K562 (cell line): ENCODE results near the gene CENPE. TPM values are rescaled to one million over a fixed set of nuclear protein-coding genes. Genes with fewer than 3 reads are reported as not detected.

Experiments
- DPF2 ChIP-seq: fragments of 450-650 bp; IDR thresholded peaks from 2 replicates; pipeline ENCODE4 v1.6.1; 2016
- FOXA1 ChIP-seq: fragments of 450-650 bp; IDR thresholded peaks from 2 replicates; pipeline ENCODE4 v1.6.1; 2016; ENCODE audit warnings: mild to moderate bottlenecking, borderline replicate concordance
- SETDB1 ChIP-seq: IDR thresholded peaks from one replicate; pipeline ENCODE4 v1.6.1; 2012; ENCODE audit warnings: low read length, control low read depth, inconsistent platforms
- ZBTB8A ChIP-seq: fragments of 450-650 bp; IDR thresholded peaks from 2 replicates; pipeline ENCODE4 v1.6.1; 2018; ENCODE audit warnings: mild to moderate bottlenecking, moderate library complexity; ENCODE audit not compliant: partially characterized antibody
- ZNF253 ChIP-seq: fragments of 250-450 bp; sonication (Bioruptor Pico); conservative IDR thresholded peaks from 2 replicates; pipeline ENCODE4 v1.6.1; 2021; ENCODE audit warnings: mild to moderate bottlenecking
- ZNF431 ChIP-seq: sonication (generic); formaldehyde crosslinking; IDR thresholded peaks from 2 replicates; pipeline ENCODE4 v1.8.0; 2022; ENCODE audit warnings: mild to moderate bottlenecking, missing genetic modification reagents
- polyA plus RNA-seq, 8 experiments: library from polyadenylated mRNA; depleted of rRNA in 4 of 8; stranded (reverse) in 5 of 8; unstranded in 3 of 8; fragments of >200 nt; fragmentation: Nextera tagmentation in 2 of 8; fragmentation: Illumina TruSeq in 1 of 8; extraction: Ambion mirVana in 2 of 8; extraction: Trizol in 1 of 8; gene quantifications; 2 replicates each; pipeline versions ENCODE4 v1.2.1 to v1.2.3, GENCODE V29; 2011 to 2014; ENCODE audit warnings: inconsistent platforms in 1 of 8, missing spikeins in 1 of 8
- total RNA-seq, 7 experiments: library from RNA; depleted of rRNA in 6 of 7; stranded (reverse); fragments of >200 nt in 6 of 7; fragmentation: Illumina TruSeq in 2 of 7; extraction: Trizol in 2 of 7; gene quantifications; 2 replicates each; pipeline versions ENCODE4 v1.2.1 to v1.2.3, GENCODE V29; 2011 to 2021; ENCODE audit warnings: low replicate concordance in 1 of 7
- TF ChIP-seq, protein P1 (sequence below): fragments of 200-600 bp; sonication (generic); IDR thresholded peaks from one replicate; pipeline ENCODE4 v1.6.1; 2012; ENCODE audit warnings: mild to moderate bottlenecking, low read depth, low read length, inconsistent platforms
- TF ChIP-seq, protein P2 (sequence below): fragments of 250-450 bp; sonication (Bioruptor Pico); IDR thresholded peaks from 2 replicates; pipeline ENCODE4 v1.5.0; 2021; ENCODE audit warnings: mild to moderate bottlenecking, moderate library complexity
- TF ChIP-seq, protein P3 (sequence below): fragments of 250-450 bp; sonication (Bioruptor Pico); IDR thresholded peaks from 2 replicates; pipeline ENCODE4 v1.5.0; 2021

CENPE gene
- total and polyA plus RNA-seq, 9 of the 15 experiments (the other 6 are each of a cell fraction or from before 2014, with no cell fraction given): 9.9 to 53.2 (median 27.4) TPM

DNA sequence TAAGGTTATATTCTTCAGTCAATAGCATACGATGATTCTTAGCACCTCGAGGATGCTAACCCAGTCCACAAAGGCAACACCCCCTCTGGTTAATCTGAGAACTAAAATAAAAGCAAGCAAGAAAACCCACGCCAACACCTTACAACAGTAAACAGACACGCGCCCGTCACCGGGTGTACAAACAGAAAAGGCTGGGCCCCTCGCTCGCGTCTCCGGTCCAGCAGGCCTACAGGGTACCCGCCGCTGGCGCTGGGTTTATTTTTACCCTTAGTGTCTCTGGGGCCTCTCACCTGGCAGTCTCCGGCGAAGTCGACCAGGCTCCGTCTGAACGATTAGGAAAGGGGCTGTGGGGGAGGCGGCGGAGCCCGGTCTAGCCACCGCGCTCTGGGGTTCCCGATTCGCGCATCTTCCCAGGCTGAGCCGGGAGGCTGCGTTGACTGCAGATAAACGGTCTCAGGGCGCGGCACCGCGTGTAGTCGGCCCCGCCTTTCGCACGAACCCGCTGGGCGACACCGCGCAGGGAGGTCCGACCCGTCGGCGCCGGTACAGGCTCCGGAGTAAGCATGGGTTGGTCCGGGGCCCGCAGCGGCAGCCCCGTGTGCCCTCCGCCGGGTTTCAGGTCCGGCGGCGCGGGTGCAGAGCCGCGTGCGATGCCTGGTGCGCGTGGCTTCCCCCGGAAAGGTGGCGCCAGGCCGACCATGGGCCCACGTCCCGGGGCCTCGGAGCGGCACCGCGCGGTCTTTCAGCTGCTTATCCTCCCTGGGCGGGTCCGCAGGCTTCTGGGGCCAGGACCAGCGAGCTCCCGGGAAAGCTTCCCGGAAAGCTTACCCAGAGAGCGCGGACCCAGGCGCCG, 122.0 kb downstream of the CENPE start (continued):
- TF ChIP-seq, protein P1, sequence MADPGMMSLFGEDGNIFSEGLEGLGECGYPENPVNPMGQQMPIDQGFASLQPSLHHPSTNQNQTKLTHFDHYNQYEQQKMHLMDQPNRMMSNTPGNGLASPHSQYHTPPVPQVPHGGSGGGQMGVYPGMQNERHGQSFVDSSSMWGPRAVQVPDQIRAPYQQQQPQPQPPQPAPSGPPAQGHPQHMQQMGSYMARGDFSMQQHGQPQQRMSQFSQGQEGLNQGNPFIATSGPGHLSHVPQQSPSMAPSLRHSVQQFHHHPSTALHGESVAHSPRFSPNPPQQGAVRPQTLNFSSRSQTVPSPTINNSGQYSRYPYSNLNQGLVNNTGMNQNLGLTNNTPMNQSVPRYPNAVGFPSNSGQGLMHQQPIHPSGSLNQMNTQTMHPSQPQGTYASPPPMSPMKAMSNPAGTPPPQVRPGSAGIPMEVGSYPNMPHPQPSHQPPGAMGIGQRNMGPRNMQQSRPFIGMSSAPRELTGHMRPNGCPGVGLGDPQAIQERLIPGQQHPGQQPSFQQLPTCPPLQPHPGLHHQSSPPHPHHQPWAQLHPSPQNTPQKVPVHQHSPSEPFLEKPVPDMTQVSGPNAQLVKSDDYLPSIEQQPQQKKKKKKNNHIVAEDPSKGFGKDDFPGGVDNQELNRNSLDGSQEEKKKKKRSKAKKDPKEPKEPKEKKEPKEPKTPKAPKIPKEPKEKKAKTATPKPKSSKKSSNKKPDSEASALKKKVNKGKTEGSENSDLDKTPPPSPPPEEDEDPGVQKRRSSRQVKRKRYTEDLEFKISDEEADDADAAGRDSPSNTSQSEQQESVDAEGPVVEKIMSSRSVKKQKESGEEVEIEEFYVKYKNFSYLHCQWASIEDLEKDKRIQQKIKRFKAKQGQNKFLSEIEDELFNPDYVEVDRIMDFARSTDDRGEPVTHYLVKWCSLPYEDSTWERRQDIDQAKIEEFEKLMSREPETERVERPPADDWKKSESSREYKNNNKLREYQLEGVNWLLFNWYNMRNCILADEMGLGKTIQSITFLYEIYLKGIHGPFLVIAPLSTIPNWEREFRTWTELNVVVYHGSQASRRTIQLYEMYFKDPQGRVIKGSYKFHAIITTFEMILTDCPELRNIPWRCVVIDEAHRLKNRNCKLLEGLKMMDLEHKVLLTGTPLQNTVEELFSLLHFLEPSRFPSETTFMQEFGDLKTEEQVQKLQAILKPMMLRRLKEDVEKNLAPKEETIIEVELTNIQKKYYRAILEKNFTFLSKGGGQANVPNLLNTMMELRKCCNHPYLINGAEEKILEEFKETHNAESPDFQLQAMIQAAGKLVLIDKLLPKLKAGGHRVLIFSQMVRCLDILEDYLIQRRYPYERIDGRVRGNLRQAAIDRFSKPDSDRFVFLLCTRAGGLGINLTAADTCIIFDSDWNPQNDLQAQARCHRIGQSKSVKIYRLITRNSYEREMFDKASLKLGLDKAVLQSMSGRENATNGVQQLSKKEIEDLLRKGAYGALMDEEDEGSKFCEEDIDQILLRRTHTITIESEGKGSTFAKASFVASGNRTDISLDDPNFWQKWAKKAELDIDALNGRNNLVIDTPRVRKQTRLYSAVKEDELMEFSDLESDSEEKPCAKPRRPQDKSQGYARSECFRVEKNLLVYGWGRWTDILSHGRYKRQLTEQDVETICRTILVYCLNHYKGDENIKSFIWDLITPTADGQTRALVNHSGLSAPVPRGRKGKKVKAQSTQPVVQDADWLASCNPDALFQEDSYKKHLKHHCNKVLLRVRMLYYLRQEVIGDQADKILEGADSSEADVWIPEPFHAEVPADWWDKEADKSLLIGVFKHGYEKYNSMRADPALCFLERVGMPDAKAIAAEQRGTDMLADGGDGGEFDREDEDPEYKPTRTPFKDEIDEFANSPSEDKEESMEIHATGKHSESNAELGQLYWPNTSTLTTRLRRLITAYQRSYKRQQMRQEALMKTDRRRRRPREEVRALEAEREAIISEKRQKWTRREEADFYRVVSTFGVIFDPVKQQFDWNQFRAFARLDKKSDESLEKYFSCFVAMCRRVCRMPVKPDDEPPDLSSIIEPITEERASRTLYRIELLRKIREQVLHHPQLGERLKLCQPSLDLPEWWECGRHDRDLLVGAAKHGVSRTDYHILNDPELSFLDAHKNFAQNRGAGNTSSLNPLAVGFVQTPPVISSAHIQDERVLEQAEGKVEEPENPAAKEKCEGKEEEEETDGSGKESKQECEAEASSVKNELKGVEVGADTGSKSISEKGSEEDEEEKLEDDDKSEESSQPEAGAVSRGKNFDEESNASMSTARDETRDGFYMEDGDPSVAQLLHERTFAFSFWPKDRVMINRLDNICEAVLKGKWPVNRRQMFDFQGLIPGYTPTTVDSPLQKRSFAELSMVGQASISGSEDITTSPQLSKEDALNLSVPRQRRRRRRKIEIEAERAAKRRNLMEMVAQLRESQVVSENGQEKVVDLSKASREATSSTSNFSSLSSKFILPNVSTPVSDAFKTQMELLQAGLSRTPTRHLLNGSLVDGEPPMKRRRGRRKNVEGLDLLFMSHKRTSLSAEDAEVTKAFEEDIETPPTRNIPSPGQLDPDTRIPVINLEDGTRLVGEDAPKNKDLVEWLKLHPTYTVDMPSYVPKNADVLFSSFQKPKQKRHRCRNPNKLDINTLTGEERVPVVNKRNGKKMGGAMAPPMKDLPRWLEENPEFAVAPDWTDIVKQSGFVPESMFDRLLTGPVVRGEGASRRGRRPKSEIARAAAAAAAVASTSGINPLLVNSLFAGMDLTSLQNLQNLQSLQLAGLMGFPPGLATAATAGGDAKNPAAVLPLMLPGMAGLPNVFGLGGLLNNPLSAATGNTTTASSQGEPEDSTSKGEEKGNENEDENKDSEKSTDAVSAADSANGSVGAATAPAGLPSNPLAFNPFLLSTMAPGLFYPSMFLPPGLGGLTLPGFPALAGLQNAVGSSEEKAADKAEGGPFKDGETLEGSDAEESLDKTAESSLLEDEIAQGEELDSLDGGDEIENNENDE: no peak
- TF ChIP-seq ZNF253 (CRISPR knock-in tag) (no peak), FOXA1 (no peak), ZBTB8A (no peak), ZNF431 (peak; percentile 91), SETDB1 (no peak), DPF2 (no peak)
- TF ChIP-seq, protein P2, sequence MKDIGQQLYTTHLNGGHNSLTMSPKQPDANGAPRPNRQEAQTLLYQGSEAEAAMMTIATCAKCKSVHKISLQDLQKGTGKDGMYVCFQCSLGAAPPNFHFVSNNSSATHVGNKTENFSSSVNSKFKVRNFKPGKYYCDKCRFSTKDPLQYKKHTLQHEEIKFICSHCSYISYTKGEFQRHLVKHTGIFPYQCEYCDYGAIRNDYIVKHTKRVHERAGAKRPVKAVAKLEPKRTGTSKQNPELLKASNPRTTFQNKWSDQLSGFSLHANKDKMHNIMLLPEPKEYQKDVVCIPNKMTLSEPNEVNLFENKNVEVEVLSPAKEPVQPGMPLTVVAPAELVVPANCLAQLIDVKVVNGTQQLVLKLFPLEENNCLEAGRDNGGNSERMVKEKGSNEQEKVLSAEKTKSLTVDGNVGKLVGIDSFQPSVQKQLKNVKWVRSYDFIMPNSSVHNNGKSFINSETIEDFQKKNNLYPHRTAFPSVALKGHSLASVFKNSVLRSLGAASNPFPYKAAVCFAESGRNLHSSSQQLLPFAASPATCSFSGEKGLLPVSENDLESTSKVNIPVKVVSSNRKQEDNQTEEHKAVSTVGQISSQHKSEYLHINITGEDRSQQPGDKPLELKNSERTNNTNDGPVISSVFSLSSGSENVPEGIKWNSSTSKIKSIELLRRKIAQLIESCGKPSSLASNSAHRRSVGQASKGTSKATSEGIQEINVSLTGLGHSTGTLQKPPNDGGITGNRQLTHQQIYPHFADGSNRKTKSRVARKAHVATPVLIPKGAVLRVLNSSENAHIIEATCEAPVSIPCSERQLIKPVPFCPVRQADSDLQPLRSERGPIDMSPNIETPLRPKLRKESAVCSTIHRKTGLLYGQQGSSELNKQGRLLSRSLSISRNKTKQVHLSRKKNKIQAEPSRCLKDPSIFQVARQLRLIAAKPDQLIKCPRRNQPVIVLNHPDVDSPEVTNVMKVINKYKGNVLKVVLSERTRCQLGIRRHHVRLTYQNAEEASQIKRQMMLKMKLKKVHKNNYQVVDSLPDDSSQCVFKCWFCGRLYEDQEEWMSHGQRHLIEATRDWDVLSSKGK: no peak
- TF ChIP-seq, protein P3, sequence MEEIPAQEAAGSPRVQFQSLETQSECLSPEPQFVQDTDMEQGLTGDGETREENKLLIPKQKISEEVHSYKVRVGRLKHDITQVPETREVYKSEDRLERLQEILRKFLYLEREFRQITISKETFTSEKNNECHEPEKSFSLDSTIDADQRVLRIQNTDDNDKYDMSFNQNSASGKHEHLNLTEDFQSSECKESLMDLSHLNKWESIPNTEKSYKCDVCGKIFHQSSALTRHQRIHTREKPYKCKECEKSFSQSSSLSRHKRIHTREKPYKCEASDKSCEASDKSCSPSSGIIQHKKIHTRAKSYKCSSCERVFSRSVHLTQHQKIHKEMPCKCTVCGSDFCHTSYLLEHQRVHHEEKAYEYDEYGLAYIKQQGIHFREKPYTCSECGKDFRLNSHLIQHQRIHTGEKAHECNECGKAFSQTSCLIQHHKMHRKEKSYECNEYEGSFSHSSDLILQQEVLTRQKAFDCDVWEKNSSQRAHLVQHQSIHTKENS (CRISPR knock-in tag): no peak
